GM12864 (cell line): ENCODE measurements around the gene GALNT16.

Experiments used
- DNase-seq: peaks from one replicate; pipeline ENCODE4 v3.0.0-alpha.2; 2011; ENCODE audit warnings: low read depth
- H3K4me3 ChIP-seq: 2 replicates; pipeline ENCODE4 v1.5.1; 2011; ENCODE audit warnings: mild to moderate bottlenecking, low read depth, low read length, control low read depth
- TF ChIP-seq, protein P1 (sequence below): IDR thresholded peaks from 2 replicates; pipeline ENCODE4 v1.5.1; 2011; ENCODE audit warnings: low read depth, mild to moderate bottlenecking, moderate library complexity, low read length, control low read depth, inconsistent platforms; ENCODE audit errors: missing control alignments

Gene GALNT16

DNA sequence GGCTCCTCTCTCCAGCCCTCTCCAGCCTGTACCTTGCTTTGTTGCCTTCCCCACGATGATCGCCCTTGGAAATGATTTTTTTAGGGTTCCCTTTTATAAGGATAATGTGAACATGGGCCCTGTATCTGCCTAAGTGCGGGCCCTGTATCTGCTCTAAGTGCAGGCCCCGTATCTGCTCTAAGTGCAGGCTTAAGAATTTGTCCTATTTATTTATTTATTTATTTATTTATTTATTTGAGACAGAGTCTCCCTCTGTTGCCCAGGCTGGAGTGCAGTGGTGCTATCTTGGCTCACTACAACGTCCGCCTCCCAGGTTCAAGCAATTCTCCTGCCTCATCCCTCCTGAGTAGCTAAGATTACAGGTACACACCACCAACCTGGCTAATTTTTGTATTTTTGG is 22.5 kb downstream of the GALNT16 start:
- TF ChIP-seq, protein P1, sequence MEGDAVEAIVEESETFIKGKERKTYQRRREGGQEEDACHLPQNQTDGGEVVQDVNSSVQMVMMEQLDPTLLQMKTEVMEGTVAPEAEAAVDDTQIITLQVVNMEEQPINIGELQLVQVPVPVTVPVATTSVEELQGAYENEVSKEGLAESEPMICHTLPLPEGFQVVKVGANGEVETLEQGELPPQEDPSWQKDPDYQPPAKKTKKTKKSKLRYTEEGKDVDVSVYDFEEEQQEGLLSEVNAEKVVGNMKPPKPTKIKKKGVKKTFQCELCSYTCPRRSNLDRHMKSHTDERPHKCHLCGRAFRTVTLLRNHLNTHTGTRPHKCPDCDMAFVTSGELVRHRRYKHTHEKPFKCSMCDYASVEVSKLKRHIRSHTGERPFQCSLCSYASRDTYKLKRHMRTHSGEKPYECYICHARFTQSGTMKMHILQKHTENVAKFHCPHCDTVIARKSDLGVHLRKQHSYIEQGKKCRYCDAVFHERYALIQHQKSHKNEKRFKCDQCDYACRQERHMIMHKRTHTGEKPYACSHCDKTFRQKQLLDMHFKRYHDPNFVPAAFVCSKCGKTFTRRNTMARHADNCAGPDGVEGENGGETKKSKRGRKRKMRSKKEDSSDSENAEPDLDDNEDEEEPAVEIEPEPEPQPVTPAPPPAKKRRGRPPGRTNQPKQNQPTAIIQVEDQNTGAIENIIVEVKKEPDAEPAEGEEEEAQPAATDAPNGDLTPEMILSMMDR, result no peak
- no peak for DNase-seq
- no peak overlapping the region for H3K4me3 ChIP-seq

DNA sequence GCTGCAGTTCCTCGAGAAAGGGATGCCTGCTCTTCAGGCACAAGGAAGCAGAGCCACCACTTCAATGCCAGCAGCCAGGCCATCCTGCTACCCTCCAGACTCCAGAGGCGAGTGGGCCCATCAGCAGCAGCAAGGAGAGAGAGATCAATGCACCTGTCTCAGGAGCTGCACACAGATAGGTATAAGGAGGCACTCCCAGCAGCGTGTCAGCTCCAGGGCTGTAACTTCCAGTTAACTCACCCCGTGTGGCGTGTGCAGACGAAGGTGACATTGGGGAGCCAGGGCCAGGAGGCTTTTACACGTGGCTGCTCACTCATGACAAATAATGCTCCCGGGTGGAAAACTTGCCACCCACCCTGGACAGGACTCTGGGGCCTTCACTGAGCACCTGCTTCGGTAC is 24.2 kb downstream of the GALNT16 start:
- no peak overlapping the region for H3K4me3 ChIP-seq
- TF ChIP-seq, protein P1, result no peak
- no peak for DNase-seq

DNA sequence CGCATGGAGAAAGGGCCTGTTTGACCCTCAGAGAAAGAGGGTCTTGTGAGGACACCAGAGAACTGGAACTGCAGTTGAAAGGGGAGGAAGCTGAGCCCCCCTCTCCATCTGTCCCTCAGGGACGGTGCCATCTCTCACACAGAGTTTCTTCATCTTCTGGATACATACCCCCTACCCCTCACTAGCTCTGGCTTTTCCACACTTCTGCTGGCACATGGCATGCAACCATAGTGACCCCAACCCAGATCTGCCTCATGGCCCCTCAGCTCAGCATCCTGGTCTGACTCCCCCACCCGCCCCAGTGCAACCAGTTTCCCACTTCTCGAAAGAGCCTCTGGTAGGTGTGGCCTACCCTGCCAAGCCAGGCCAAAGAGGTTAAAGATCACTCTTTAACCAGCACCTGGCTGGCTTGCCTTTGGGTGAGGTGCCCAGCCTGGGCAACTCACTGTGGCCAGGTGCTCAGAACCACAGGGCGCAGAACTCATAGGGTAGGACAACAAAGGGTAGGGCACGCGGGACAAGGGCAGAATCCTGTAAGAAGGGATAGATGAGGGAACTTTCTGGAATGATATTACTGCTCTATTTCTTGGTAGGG is 25.8 kb downstream of the GALNT16 start:
- TF ChIP-seq, protein P1, result no peak
- no peak for DNase-seq
- no peak overlapping the region for H3K4me3 ChIP-seq

DNA sequence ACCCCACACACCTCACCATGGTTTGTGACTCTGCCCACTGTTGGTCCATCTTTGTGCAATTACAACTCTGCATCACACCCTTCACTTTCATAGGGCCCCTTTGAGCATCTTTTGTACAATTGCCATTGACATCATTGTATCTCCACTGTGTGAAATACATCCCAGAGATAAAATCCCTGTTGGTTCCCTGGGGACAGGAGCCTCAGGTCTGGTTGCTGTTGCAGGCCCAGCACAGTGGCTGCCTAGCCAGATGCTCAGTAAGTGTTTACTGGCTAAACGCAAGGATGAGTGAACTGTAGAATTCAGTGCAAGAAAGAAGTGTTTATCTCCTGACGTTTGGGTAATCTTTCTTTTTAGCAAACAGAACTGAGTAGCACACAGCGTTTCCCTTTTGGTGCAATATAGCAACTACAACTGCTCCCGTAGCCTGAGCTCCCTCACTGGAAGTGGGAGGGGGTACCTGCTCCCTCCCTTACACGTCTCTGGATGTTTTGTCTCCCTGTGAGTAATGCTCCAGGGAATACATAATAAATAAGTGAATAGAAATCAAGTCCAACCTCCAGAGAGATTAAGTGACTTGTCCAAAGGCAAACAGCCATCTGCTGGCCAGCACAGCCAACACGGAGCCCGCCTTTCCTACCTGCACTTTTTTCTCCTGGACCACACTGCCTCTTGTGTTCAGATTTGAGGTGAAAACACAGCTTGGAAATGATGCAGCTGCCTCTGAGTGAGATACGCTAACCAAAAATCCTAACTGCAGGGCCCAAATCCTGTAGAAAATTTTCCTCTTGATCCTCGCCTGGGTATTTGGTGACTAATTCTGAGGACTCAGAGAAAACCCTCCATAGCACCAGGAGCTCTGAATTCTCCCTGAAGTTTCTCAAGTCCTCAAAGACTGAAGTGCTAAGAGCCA is 27.4 kb downstream of the GALNT16 start:
- H3K4me3 ChIP-seq, result no peak overlapping the region
- TF ChIP-seq, protein P1, result no peak
- DNase-seq, result no peak

DNA sequence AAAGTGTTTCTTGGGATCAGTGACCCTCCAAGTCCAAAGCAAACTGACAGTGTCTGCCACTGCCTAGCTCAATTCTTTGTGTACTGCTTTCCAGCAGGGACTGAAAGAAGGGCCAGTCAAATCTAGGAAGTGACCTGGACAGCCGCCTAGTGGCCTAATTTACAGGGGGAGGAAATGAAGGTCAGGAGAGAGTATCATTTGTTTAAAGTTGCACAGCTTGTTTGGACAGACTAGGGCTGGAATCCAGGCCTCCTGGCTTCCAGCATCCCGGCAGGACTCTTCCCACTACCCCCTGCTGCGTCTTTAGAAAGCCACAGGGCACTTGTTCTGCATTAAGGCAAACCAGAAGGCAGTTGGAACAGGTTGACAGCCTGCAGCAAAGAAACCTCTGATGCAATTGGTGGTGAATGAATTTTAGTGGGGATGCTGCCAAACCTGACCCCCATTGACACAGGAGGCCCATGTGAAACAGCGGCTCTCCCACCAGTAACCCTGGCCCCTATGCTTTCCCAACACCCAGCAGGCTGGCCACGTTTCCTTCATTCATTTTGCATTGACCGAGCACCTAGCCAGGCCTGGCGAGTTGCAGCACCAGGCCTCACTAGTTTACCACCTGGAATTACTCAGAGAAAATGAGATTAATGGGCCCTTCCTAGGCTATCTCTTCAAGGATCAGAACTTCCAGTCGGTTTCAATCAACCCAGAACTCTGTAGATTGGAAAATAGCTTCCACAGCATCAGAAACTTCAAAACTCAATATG is 28.2 kb downstream of the GALNT16 start:
- TF ChIP-seq, protein P1, result peak; percentile 16
- H3K4me3 ChIP-seq, result no peak overlapping the region
- no peak for DNase-seq

DNA sequence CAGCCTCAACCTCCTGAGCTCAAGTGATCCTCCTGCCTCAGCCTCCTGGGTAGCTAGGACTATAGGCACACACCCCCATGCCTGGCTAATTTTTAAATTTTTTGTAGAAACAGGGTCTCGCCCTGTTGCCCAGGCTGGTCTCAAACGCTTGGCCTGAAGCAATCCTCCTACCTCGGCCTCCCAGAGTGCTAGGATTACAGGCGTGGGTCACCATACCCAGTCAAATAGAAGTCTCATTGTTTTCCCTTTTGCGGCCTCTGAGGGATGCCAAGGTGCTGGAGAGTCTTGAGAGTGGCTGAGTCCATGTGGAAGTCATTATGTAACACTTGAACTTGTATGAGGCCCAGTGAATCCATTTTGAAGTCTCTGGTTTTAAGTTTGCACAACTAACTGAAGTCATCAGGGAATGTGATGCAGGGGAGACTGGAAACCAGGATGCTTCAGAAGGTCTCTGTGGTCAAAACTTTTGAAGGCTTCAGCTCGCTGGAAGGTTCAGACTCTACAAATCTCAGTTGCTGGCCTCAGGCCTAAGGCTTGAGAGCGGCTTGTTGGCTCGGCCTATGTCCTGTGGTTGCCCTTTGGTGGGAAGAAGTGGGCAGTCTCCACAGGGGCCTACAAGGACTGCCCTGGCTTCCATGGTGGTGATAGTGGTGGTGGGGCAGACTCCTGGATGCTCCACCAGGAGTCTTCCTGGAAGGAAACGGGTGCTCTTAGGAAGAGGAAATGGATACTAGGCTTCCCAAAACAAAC is 29.2 kb downstream of the GALNT16 start:
- no peak overlapping the region for H3K4me3 ChIP-seq
- TF ChIP-seq, protein P1, result no peak

More for the DNA sequence above, 29.2 kb downstream of the GALNT16 start:
- DNase-seq, result no peak
